Choroid plexus epithelial cell (primary cell): ENCODE results near the gene SEZ6.

Experiments
- DNase-seq: peaks from one replicate; pipeline ENCODE4 v3.0.0-alpha.2; 2010; ENCODE audit warnings: low read depth
- H3K4me3 ChIP-seq: 2 replicates; pipeline ENCODE4 v1.5.1; 2011; ENCODE audit warnings: low read depth, mild to moderate bottlenecking, control low read depth, low read length, moderate library complexity
- CTCF ChIP-seq: conservative IDR thresholded peaks from 2 replicates; pipeline ENCODE4 v1.5.1; 2011; ENCODE audit warnings: low read depth, mild to moderate bottlenecking, control low read depth, inconsistent platforms, low read length, moderate library complexity

SEZ6 gene

GRCh38 chr17:29002811-29003210 lies 3.0 kb downstream of the SEZ6 start:
- DNase-seq: no peak
- H3K4me3 ChIP-seq: no peak overlapping the region
- no peak for TF ChIP-seq CTCF

- H3K4me3 ChIP-seq: no peak overlapping the region
- DNase-seq: no peak
- no peak for TF ChIP-seq CTCF
These were observed 4.9 kb downstream of the SEZ6 start for GRCh38 chr17:29000973-29001372.

GRCh38 chr17:28999206-28999605 lies 6.6 kb downstream of the SEZ6 start:
- TF ChIP-seq CTCF: no peak
- no peak for DNase-seq
- H3K4me3 ChIP-seq: no peak overlapping the region

GRCh38 chr17:28997806-28998205 lies 8.0 kb downstream of the SEZ6 start:
- no peak for TF ChIP-seq CTCF
- DNase-seq: no peak
- no peak overlapping the region for H3K4me3 ChIP-seq

- DNase-seq: no peak
- H3K4me3 ChIP-seq: no peak overlapping the region
- TF ChIP-seq CTCF: no peak
These were observed 9.2 kb downstream of the SEZ6 start for GRCh38 chr17:28996554-28997096.

- no peak overlapping the region for H3K4me3 ChIP-seq
- no peak for DNase-seq
- no peak for TF ChIP-seq CTCF
These were observed 12.0 kb downstream of the SEZ6 start for GRCh38 chr17:28993645-28994426.
